Jurkat, Clone E6-1 (cell line): ENCODE data around the gene SEC24D.
"Not testable (repeated sequence)": the region's sequence is repeated elsewhere in the genome, so short reads cannot be mapped to it uniquely, and the experiment has no call there.

Experiments used
- DNase-seq: peaks from one replicate; pipeline ENCODE4 v3.0.0-alpha.2; 2011; ENCODE audit warnings: low read depth, low spot score
- H3K4me3 ChIP-seq: 2 replicates; pipeline ENCODE4 v1.5.1; 2011; ENCODE audit warnings: mild to moderate bottlenecking, low read length, control low read depth, moderate library complexity

Gene SEC24D

GRCh38 chr4:118782886-118783285, 53.0 kb downstream of the SEC24D start:
- H3K4me3 ChIP-seq, DNase-seq: not testable (repeated sequence)

DNA sequence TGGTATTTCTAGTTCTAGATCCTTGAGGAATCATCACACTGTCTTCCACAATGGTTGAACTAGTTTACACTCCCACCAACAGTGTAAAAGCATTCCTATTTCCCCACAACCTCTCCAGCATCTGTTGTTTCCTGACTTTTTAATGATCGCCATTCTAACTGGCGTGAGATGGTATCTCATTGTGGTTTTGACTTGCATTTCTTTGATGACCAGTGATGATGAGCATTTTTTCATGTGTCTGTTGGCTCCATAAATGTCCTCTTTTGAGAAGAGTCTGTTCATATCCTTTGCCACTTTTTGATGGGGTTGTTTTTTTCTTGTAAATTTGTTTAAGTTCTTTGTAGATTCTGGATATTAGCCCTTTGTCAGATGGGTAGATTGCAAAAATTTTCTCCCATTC, 58.3 kb downstream of the SEC24D start:
- not testable (repeated sequence) for DNase-seq, H3K4me3 ChIP-seq

DNA sequence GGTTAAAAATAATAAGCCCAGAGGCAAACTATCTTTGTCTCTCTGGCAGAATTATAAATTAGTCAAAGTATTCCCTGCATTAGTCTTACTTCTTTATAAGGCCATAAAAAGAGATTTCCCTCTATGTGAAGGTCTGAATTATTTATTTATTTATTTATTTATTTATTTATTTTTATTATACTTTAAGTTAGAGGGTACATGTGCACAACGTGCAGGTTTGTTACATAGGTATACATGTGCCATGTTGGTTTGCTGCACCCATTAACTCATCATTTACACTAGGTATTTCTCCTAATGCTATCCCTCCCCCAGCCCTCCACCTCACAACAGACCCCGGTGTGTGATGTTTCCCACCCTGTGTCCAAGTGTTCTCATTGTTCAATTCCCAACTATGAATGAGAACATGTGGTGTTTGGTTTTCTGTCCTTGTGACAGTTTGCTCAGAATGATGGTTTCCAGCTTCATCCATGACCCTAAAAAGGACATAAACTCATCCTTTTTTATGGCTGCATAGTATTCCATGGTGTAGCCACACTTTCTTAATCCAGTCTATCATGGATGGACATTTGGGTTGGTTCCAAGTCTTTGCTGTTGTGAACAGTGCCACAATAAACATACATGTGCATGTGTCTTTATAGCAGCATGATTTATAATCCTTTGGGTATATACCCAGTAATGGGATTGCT, 58.8 kb downstream of the SEC24D start:
- not testable (repeated sequence) for H3K4me3 ChIP-seq

GRCh38 chr4:118776157-118776954, 59.6 kb downstream of the SEC24D start:
- H3K4me3 ChIP-seq: no peak overlapping the region
- no peak for DNase-seq

More for the DNA sequence above, 58.8 kb downstream of the SEC24D start:
- DNase-seq: not testable (repeated sequence)

GRCh38 chr4:118775405-118775804, 60.5 kb downstream of the SEC24D start:
- DNase-seq: no peak
- no peak overlapping the region for H3K4me3 ChIP-seq

GRCh38 chr4:118774989-118775388, 60.9 kb downstream of the SEC24D start:
- DNase-seq: no peak
- H3K4me3 ChIP-seq: no peak overlapping the region

DNA sequence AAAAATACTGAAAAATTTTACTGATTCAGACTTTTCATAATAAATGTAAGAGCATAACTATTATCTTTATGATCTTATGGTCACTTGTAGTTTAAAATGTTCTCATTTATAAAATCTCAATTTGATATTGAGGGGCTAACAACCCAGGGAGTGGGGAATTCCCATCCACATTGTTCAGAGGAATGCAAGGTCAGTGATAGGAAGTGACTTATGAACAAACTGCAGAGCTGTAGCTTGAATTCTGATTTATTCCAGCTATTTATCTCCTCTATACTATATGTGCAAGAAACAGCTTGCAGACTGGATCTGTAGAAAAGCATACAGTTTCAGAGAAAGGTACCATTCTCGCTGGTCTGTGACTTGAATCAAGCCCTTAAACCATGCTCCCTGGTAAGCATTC, 61.6 kb downstream of the SEC24D start:
- no peak for DNase-seq
- no peak overlapping the region for H3K4me3 ChIP-seq

DNA sequence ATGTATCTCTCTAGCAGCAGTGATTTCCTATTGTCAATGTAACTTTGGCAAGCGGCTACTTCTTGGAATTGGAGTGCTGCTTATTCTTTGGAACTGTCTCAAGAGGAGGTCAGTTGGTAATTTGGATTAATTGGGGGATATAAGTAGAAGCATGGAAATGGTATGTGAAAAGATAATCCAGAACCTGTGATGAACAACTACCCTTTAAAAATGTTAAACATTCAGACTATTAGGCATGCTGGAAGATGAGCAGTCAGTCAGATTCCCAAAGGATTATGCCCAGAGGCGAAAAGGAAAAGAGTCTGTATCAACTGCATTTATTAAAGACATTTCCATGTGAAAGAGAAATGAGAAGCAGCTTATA, 62.5 kb downstream of the SEC24D start:
- DNase-seq: no peak
- no peak overlapping the region for H3K4me3 ChIP-seq

- DNase-seq: no peak
- no peak overlapping the region for H3K4me3 ChIP-seq
Measured at GRCh38 chr4:118772767-118773428, 63.0 kb downstream of the SEC24D start.

DNA sequence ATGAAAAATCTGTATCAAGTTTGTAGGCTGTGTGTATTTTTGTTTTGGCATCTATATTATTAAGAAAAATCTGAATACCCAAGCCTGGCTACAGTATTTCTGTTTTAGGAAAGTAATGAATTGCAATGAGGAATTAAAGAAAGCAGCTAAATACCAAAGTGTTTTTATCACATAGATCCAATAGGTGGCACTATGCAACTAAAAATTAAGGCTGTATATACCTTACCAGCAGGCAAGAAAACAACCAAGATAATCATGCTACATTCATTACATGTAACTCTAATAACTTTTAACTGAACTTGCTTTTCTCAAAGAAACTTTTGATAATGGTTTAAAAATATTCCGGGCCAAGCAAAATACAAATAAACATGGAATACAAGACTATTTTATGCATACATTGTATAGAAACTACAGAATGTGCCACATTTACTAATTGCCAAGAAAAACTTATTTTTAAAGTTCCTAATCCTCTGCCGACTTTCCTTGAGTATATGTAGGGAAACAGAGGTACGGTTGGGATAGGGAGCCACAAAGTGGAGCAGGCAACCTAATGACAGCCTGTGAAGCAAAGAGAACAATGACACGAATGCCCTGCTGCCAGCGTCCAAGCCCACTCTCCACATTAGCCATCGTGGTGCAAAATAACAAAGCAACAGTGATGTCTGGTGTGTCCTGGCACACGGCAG, 63.7 kb downstream of the SEC24D start:
- no peak overlapping the region for H3K4me3 ChIP-seq
- DNase-seq: peak; percentile 47

DNA sequence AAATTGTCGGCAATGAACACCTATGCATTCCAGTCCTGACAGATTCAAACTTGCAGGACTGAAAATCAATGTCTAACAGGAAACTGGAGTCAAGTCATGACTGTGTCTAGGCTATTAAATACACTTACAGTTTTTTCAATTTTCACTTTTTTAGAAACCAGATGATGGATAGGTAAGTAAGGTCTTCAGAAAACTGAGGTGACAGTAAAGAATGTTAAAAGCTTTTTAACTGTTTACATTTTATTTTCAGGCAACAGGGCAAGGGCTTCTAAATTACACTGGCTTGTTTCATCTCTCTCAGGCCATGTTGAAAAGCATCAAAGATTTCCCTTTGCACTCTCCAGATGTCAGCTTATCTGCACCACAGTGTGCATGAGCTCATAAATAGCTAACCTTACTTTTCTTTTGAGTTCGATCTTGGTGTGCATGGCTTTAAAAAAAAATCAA, 65.2 kb downstream of the SEC24D start:
- no peak for DNase-seq
- H3K4me3 ChIP-seq: no peak overlapping the region

DNA sequence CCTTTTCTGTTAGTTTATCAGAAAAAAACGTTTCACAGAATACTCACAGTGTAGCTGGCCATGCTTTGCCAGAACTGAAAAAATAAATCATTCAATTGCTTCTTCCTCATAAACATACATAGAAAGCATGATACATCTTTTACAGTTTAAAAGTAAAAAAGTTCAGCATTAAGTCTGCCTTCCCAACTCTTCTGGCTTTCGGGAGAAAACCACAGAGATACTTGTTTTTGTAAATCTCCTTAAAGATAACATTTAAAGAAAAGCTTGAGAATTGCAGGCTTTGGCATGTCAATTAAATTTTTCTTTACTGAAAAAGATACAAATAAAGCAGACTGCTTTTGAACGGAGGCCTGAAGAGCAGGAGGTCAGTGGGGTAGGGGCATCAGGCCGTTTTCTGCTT, 66.8 kb downstream of the SEC24D start:
- no peak overlapping the region for H3K4me3 ChIP-seq
- no peak for DNase-seq

- no peak for DNase-seq
Measured at GRCh38 chr4:118767109-118767508, 68.8 kb downstream of the SEC24D start.

DNA sequence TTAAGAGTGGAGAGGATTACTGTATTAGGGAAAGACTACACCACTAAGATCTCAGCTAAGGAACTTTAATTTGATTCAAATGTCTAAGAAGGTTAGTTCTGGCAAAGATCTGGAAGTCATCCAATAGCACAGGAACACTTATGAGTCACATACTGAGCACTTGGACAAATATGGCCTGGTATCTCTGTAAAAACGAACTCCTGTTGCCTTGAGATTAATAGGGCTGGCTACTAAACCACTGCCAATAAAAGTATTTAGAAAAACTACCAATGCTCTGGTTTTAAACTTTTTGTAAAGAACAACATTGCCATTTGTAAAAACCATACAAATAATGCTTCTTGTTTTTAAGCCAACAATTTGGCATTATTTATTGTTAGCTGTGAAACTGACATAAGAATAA, 70.5 kb downstream of the SEC24D start:
- no peak for DNase-seq
- H3K4me3 ChIP-seq: no peak overlapping the region

More at GRCh38 chr4:118767109-118767508, 68.8 kb downstream of the SEC24D start:
- H3K4me3 ChIP-seq: no peak overlapping the region

DNA sequence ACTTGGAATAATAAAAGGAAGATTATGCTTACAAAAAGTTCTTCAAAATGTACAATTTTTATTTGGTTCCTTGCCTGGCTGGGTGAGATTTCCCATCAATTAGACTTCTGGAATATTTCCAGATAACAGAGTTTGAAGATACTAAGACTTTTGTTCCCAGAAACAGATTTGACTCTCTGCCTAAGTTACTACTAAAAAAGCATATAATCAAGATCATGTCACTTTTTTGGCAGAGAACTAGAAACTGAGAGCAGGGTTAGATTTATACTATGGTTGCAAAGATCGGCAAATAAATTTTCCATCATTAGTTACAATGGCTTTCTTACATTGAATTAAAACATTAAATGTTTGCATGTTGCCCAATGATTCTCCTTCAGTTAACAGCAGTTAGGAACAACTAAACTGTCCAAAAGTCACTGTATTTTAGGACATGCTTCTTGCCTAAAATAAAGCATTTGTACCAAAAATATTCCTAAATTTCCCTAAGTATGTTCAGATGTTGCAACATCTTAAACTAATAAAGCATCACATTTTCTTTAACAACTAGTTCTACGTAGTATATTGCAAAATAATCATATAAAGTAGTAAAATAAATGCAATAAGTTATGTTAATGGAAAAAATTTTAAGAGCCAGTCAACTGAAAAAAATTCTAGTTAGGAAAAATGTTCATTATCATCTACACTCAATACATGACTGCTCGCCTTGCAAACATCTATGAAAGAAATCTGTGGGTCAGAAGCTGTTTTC, 73.0 kb downstream of the SEC24D start:
- H3K4me3 ChIP-seq: no peak overlapping the region
- no peak for DNase-seq

DNA sequence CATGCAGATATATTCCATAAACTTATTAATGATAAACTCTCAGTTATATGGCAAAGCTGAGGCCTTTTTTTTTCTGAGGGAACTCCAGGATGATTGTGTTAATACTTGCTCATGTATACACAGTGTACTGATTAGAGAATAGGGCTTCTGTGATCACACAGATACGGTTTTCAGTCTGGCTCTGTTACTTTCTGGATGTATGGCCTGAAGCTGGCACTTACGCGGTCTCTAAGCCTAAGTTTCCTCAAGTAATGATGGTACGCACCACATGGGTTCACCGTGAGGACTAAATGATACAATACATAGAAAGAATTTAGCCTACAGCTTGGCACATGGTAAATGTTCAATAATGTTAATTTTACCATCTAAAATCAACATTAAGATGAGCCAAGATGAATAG, 73.8 kb downstream of the SEC24D start:
- no peak for DNase-seq
- no peak overlapping the region for H3K4me3 ChIP-seq

DNA sequence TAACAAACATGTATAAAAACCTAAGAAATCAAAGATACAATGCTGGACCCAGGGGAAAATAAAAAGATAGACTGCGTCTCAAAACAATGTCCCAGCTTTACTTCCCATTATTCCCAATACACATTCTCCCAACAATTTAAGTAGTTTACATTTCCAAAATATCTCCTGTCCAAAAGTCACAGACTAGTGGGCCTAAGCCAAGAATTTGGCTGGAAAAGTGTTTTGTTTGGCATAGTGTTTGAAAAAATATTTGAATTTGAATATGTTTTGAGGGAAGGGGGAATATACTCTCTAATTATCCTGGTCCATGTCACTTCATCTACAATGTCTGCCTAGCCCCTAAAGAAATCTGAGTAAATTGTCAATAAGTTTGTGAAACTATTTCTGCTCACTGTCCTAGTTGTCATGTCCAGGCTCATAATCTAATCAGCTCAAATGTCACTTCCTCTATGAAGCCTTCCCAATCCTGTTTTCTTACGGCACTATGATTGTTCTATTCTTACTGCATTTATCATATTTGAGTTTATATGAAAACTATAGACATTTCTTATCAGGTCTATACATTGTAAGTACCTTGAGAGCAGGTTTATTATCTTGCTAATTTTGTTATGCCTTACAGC, 74.4 kb downstream of the SEC24D start:
- no peak for DNase-seq
- no peak overlapping the region for H3K4me3 ChIP-seq

- no peak overlapping the region for H3K4me3 ChIP-seq
Measured at GRCh38 chr4:118760493-118760892, 75.4 kb downstream of the SEC24D start.

More at GRCh38 chr4:118760493-118760892, 75.4 kb downstream of the SEC24D start:
- no peak for DNase-seq
